Subcutaneous abdominal adipose tissue (tissue), 5 donors: ENCODE data around the gene CYB5A.
"Not testable (repeated sequence)": the region's sequence is repeated elsewhere in the genome, so short reads cannot be mapped to it uniquely, and the experiment has no call there.

Source experiments
- H3K27ac ChIP-seq: one replicate; pipeline ENCODE4 v1.7.0; 2013; ENCODE audit warnings: low read depth, mild to moderate bottlenecking, inconsistent platforms, low read length, moderate library complexity
- H3K27me3 ChIP-seq, 5 donors: one replicate each; pipeline ENCODE4 v1.7.0; 2013; ENCODE audit warnings: low read length in 5 of 5, inconsistent platforms in 1 of 5; ENCODE audit not compliant: control insufficient read depth in 5 of 5, insufficient read depth in 4 of 5
- H3K36me3 ChIP-seq, 5 donors: one replicate each; pipeline ENCODE4 v1.7.0; 2013; ENCODE audit warnings: low read length in 5 of 5; ENCODE audit not compliant: control insufficient read depth in 5 of 5, insufficient read depth in 5 of 5
- H3K4me1 ChIP-seq, 5 donors: one replicate each; pipeline ENCODE4 v1.7.0; 2013; ENCODE audit warnings: low read length in 5 of 5, mild to moderate bottlenecking in 3 of 5, moderate library complexity in 1 of 5; ENCODE audit not compliant: control insufficient read depth in 5 of 5, insufficient read depth in 5 of 5
- H3K4me3 ChIP-seq, 5 donors: one replicate each; pipeline ENCODE4 v1.7.0; 2013; ENCODE audit warnings: low read length in 5 of 5, low read depth in 1 of 5
- H3K9ac ChIP-seq, 5 donors: one replicate each; pipeline ENCODE4 v1.7.0; 2013; ENCODE audit warnings: low read length in 5 of 5, mild to moderate bottlenecking in 4 of 5, moderate library complexity in 3 of 5
- H3K9me3 ChIP-seq, 5 donors: one replicate each; pipeline ENCODE4 v1.7.0; 2013; ENCODE audit warnings: low read length in 5 of 5; ENCODE audit not compliant: control insufficient read depth in 5 of 5
- donor health status: healthy.
- donor health status: healthy.
- donor health status: healthy.
- donor health status: healthy.
- donor health status: healthy.

The CYB5A gene

GRCh38 chr18:74326791-74327190, 35.0 kb upstream of the CYB5A start:
- H3K4me3 ChIP-seq, H3K36me3 ChIP-seq, H3K9me3 ChIP-seq, H3K9ac ChIP-seq, H3K27me3 ChIP-seq, H3K4me1 ChIP-seq, H3K27ac ChIP-seq: not testable (repeated sequence)

- no peak overlapping the region for H3K9ac ChIP-seq
- no peaks in the 10 kb centered on the region for H3K27me3 ChIP-seq
- no peak overlapping the region for H3K27ac ChIP-seq
- H3K4me1 ChIP-seq: no peaks in the 10 kb centered on the region
- no peaks in the 10 kb centered on the region for H3K9me3 ChIP-seq
- no peaks in the 10 kb centered on the region for H3K36me3 ChIP-seq
- no peak overlapping the region for H3K4me3 ChIP-seq
Observed at GRCh38 chr18:74326231-74326630, 34.5 kb upstream of the CYB5A start.

- no peaks in the 10 kb centered on the region for H3K9me3 ChIP-seq
- H3K4me3 ChIP-seq: no peak overlapping the region
- H3K4me1 ChIP-seq: peaks cover 0 to 10% (median 3%) of the 10 kb centered on the region in 5 donors
- no peaks in the 10 kb centered on the region for H3K27me3 ChIP-seq
- H3K9ac ChIP-seq: no peak overlapping the region
- no peaks in the 10 kb centered on the region for H3K36me3 ChIP-seq
- no peak overlapping the region for H3K27ac ChIP-seq
Observed at GRCh38 chr18:74316257-74317170, 24.8 kb upstream of the CYB5A start.

- Histone ChIP-seq H3K36me3 (no peaks in the 10 kb centered on the region), H3K4me1 (peaks cover 0 to 10% (median 3%) of the 10 kb centered on the region in 5 donors), H3K9ac (no peak within 1 kb of the TSS), H3K9me3 (no peaks in the 10 kb centered on the region), H3K27ac (no peak within 1 kb of the TSS), H3K4me3 (no peak within 1 kb of the TSS), H3K27me3 (no peaks in the 10 kb centered on the region)
Observed at GRCh38 chr18:74315464-74316256, 23.9 kb upstream of the CYB5A start, which contains the start of gene C18orf63. Gene C18orf63, plus strand, starts transcription at chr18:74315839. Its CDS starts 2,027 bp downstream, at chr18:74317866.

- no peak overlapping the region for H3K9ac ChIP-seq
- H3K4me3 ChIP-seq: no peak overlapping the region
- H3K27ac ChIP-seq: no peak overlapping the region
- H3K9me3 ChIP-seq: no peaks in the 10 kb centered on the region
- H3K36me3 ChIP-seq: no peaks in the 10 kb centered on the region
- H3K4me1 ChIP-seq: peaks cover 0 to 10% (median 3%) of the 10 kb centered on the region in 5 donors
- no peaks in the 10 kb centered on the region for H3K27me3 ChIP-seq
Observed at GRCh38 chr18:74314759-74315463, 23.1 kb upstream of the CYB5A start.

GRCh38 chr18:74311000-74311399, 19.2 kb upstream of the CYB5A start:
- no peak overlapping the region for H3K4me3 ChIP-seq
- no peaks in the 10 kb centered on the region for H3K36me3 ChIP-seq
- no peaks in the 10 kb centered on the region for H3K27me3 ChIP-seq
- H3K9ac ChIP-seq: no peak overlapping the region
- H3K9me3 ChIP-seq: no peaks in the 10 kb centered on the region
- H3K27ac ChIP-seq: no peak overlapping the region
- H3K4me1 ChIP-seq: peaks cover 0 to 6% (median 0%) of the 10 kb centered on the region in 5 donors

GRCh38 chr18:74310411-74310810, 18.6 kb upstream of the CYB5A start:
- no peak overlapping the region for H3K9ac ChIP-seq
- H3K27ac ChIP-seq: no peak overlapping the region
- no peaks in the 10 kb centered on the region for H3K27me3 ChIP-seq
- H3K36me3 ChIP-seq: no peaks in the 10 kb centered on the region
- no peak overlapping the region for H3K4me3 ChIP-seq
- no peaks in the 10 kb centered on the region for H3K9me3 ChIP-seq
- peaks cover 0 to 3% (median 0%) of the 10 kb centered on the region in 5 donors for H3K4me1 ChIP-seq

GRCh38 chr18:74303936-74304335, 12.2 kb upstream of the CYB5A start:
- Histone ChIP-seq H3K4me3 (no peak overlapping the region), H3K36me3 (no peaks in the 10 kb centered on the region), H3K27me3 (no peaks in the 10 kb centered on the region), H3K4me1 (peaks cover 0 to 5% (median 0%) of the 10 kb centered on the region in 5 donors), H3K27ac (no peak overlapping the region), H3K9me3 (no peaks in the 10 kb centered on the region), H3K9ac (no peak overlapping the region)

GRCh38 chr18:74303306-74303705, 11.5 kb upstream of the CYB5A start:
- no peaks in the 10 kb centered on the region for H3K9me3 ChIP-seq
- no peak overlapping the region for H3K9ac ChIP-seq
- H3K36me3 ChIP-seq: no peaks in the 10 kb centered on the region
- H3K27ac ChIP-seq: no peak overlapping the region
- peaks cover 0 to 5% (median 0%) of the 10 kb centered on the region in 5 donors for H3K4me1 ChIP-seq
- no peaks in the 10 kb centered on the region for H3K27me3 ChIP-seq
- no peak overlapping the region for H3K4me3 ChIP-seq
